Measurements from ENCODE around the gene MTREX.

Gene MTREX

DNA sequence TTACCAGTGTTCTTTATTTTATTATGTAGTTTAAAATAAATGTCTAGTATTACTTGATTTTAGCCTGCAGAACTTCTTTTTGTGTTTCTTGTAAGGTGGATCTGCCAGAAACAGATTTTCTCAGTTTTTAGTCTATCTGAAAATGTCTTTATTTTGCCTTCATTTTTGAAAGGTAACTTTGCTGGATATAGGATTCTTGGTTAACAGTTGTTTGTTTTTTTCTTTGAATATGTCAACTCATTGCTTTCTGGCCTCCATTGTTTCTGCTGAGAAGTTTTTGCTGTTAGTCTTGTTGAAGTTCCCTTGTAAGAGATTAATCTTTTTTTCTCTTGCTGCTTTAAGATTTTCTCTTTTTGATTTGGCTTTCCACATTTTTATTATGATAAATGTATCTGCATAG lies 75.5 kb downstream of the MTREX start:
- no peak for DNase-seq (ENCODE audit: low read depth in 2 of 2)

DNA sequence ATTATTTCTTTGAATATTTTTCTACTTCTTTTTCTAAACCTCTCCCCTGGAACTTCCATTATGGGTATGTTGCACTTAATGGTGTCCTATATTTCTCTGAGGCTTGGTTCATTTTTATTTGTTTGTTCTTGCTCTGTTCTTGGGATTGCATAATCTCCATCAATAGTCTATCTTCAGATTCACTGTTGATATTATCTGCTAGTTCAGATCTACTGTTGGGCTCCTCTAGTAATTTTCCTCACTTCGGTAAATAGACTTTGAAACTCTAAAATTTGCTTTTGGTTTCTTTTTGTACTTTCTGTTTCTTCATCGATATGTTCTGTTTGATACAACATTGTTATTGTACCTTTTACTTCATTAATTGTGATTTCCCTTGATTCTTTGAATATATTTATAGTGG lies 76.3 kb downstream of the MTREX start:
- DNase-seq (ENCODE audit: low read depth in 2 of 2) = no peak

DNA sequence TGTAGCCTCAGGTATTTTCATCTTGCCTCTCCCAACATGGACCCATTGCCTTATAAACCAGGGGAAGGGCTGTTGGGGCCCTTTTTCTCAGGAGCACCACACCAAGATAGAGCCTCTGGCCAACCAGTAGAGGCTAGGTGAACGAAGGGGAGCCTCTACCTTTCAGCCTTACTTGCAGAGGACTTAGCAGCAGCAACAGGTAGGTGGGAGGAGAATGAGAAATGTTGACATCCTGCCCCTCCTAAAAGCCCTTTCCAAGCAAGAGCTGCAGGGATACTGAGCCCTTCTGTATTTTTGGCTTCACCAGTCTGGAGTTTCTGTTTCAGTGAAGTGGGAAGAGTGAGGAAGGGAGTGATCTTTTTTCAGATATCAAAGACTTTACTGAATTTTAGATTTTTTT lies 77.4 kb downstream of the MTREX start:
- no peak for DNase-seq (ENCODE audit: low read depth in 2 of 2)

- no peak for DNase-seq (ENCODE audit: low read depth in 2 of 2)
Observed at GRCh38 chr5:55385846-55386245, 78.1 kb downstream of the MTREX start.

- no peak for DNase-seq (ENCODE audit: low read depth in 2 of 2)
Observed at GRCh38 chr5:55386356-55386755, 78.6 kb downstream of the MTREX start.

DNA sequence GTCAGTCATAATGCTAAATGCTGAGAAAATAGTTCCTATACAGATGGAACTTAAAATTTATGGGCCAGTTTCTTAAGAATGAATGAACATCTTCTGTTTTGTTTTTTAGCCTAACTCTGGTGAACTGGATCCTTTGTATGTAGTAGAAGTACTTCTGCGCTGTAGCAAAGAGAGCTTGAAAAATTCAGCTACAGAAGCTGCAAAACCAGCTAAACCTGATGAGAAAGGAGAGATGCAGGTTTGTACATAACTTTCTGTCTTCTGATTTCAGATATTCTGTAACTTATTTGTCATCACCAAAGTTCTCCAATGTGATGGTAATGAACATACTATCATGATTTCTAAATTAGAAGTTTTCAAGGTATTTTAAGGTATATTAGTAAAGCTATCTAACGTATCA lies 80.1 kb downstream of the MTREX start:
- DNase-seq (ENCODE audit: low read depth in 2 of 2) = no peak

GRCh38 chr5:55391707-55392106 lies 83.9 kb downstream of the MTREX start:
- DNase-seq (ENCODE audit: low read depth in 2 of 2) = no peak

DNA sequence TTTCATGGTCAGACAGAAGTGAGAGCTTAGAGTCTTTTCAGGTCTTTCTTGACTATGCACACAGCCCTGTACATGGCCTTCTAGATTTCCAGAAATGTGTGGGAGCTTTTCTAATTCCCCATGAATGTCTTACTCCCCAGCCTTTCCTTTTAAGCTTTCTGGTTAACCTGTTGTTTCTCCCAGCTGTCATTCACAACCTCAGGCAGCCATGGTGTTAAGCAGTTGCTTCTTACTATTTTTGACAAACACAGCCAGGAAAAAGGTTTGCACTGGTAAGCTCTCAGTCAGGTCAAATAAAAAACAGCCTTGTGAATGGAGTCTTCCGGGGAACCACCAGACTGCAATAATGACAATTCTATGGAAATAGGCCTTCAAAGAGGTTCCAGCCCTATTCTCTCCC lies 84.9 kb downstream of the MTREX start:
- DNase-seq (ENCODE audit: low read depth in 2 of 2) = no peak

GRCh38 chr5:55393501-55394175 lies 85.8 kb downstream of the MTREX start:
- no peak for DNase-seq (ENCODE audit: low read depth in 2 of 2)

GRCh38 chr5:55402199-55402598 lies 94.4 kb downstream of the MTREX start:
- no peak for DNase-seq (ENCODE audit: low read depth in 2 of 2)

DNA sequence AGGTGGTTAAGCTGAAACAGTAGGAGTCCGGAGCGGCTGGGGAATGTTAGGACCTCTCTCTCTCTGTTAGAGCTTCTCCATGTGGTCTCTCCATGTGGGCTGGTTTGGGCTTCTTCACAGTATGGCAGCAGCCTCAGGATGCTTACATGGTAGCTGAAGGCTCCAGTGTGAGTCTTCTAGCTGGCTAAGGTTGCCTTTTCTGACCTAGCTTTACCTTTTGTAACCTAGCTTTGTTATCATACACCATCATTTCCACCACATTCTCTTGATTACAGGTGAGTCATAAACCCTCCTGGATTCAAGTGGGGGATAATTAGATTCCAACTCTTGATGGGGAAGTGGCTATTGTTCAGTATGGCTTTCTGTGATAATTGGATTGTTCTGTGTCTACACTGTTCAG lies 98.5 kb downstream of the MTREX start:
- no peak for DNase-seq (ENCODE audit: low read depth in 2 of 2)

DNA sequence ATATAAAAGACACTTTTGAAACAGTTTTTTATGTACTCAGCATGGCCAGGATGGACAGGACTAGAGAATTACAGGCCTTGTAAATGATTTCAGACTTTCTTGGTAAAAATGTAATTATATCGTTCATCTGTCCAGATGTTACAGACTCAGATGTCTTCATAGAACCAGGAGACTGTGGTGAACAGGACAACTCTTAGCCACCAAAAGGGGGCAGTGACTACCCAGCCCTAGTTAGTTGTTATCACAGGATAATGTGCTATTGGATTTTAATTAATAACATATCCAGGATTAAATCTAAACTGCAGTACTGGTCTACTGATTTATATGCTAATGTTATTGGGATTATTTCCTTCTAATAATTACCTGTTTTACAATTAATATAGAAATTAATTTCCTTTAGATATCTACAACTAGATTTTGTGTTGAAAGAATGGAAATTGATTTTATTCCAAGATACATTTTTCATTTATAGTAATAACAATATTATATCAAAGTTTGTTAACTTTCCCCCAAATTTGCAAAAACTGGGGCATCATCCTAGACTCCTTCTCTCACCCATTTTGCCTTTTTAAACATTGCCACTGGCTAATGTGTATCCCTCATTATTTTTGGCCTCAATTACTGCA lies 99.4 kb downstream of the MTREX start:
- DNase-seq (ENCODE audit: low read depth in 2 of 2) = no peak

DNA sequence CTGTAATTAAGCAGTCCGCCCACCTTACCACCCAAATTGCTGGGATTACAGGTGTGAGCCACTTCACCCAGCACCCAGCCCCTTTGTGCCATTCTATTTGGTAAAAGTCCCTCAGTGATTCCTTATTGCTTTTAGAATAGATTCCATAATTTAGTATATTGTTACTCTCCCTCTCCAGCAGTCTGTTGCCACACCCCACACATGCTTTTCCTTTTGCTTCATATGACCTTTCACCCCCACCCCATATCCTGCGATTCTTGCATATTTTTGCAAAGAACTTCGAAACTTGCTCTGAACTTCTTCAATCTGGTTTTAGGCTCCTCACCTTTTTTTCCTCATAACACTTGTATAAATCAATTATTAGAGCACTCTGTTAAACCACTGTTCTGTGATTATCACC lies 100.2 kb downstream of the MTREX start:
- DNase-seq (ENCODE audit: low read depth in 2 of 2) = no peak

- DNase-seq (ENCODE audit: low read depth in 2 of 2) = no peak
Observed at GRCh38 chr5:55409775-55410174, 102.0 kb downstream of the MTREX start.

- DNase-seq (ENCODE audit: low read depth in 2 of 2) = no peak
Observed at GRCh38 chr5:55410845-55411244, 103.1 kb downstream of the MTREX start.

- no peak for DNase-seq (ENCODE audit: low read depth in 2 of 2)
Observed at GRCh38 chr5:55411876-55412275, 104.1 kb downstream of the MTREX start.

- DNase-seq (ENCODE audit: low read depth in 2 of 2) = no peak
Observed at GRCh38 chr5:55413644-55414043, 105.9 kb downstream of the MTREX start.

DNA sequence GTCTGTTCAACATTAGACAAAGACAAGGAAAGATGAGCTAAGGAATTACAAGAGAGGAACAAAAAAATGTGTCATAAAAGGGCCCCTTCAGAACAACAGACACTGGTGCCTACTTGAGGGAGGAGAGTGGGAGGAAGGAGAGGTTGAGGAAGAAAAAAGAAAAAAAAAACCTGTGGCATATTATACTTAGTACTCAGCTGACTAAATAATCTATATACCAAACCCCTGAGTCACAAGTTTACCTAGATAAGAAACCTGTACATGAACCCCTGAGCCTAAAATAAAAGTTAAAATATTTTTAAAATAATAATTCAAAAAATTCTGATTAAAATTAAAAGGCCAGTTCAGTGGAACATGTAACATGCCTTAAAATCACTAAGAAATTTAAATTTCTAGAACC lies 107.3 kb downstream of the MTREX start:
- no peak for DNase-seq (ENCODE audit: low read depth in 2 of 2)

GRCh38 chr5:55416306-55416705 lies 108.5 kb downstream of the MTREX start:
- DNase-seq (ENCODE audit: low read depth in 2 of 2) = no peak

DNA sequence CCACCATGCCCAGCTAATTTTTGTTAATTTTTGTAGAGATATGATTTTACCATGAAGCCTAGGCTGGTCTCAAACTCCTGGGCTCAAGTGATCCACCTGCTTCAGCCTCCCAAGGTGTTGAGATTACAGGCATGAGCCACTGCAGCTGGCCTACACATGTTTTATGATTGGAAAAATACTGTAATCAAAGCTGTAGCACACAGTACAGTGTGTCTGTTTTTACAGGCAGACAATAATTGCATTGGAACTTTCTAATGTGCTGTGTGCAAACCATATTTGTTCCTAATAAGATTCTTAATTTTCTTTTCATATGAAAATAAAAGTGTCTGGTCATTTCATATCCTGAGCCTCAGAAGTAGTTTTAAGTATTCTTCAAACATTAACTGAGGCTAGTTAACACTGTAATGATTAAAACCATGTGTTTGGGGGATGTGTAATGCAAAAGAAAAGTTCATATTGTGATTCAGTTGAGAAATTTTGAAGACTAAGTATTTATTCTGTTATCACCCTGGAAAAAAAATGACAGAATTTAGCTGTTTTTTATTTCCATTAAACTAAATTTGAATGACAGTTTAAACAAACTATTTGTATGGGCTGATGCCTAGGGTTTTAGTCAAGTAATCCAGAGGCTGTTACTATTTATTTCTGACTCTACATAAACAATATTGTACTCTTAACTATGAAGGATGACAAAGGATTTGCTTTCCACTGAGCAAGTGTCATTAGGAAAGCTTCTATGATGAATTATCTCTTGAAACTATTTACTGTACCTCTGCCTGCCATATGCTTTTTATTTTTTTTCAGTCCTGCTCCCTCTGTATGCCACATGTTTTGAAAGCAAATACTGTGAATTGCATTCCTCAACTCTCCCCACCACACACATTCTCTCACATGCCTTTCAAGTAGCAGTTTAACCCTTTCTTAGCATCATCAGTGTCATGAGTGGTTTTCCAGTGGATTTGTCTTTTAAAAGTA lies 111.5 kb downstream of the MTREX start:
- no peak for DNase-seq (ENCODE audit: low read depth in 2 of 2)

- DNase-seq (ENCODE audit: low read depth in 2 of 2) = no peak
Observed at GRCh38 chr5:55421074-55421529, 113.3 kb downstream of the MTREX start.

DNA sequence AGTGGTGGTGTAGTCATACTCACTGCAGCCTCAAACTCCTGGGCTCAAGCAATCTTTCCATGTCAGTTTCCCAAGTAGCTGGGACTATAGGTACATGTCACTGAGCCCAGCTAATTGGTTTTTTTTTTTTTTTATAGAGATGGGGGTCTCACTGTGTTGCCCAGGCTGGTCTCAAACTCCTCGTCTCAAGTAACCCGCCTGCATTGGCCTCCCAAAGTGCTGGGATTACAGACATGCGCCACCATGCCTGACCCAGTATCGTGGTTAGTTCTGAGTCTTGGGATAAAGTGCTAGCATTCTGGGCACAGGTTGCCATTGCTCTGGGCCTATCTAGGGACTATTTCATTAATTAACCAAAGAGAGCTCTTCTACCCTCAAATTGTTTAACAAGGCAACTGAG lies 118.7 kb downstream of the MTREX start:
- no peak for DNase-seq (ENCODE audit: low read depth in 2 of 2)

DNA sequence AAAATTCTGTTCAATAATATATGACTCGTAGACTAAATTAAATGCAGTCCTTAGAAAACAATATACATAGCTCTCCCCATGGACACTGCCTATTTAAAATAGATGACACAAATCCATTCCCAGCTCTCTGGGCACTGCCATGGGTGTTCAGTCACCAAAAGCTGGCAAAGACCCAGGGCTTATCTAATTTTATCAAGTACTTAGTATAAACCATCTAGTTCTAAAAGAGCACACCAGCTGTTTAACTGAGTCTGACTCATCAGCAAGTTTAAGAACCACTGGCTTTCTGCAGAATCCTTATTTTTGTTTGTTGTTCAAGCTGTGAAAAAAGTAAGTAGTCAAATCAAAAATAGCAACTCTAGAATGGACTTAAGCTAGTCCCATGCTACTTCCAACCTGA lies 119.4 kb downstream of the MTREX start:
- DNase-seq (ENCODE audit: low read depth in 2 of 2) = no peak

Measured in stimulated activated CD8-positive, alpha-beta memory T cell treated with anti-CD3 and anti-CD28 coated beads, Interleukin-2, amount 100 ng/mL, for 1 hour (primary cell).